ENCODE measurements around the gene EHHADH. TPM values are rescaled to one million over a fixed set of nuclear protein-coding genes. Genes with fewer than 3 reads are reported as not detected.
A peak's percentile ranks its signal among the peaks of the same experiment; 100 is the strongest.

The EHHADH gene
- total RNA-seq, 1 experiment from 2014 or later: 8.4 TPM

- no peak for TF ChIP-seq EZH2 (IDR thresholded peaks at IDR 0.05; ENCODE audit: low read depth)
- TF ChIP-seq, protein P1, sequence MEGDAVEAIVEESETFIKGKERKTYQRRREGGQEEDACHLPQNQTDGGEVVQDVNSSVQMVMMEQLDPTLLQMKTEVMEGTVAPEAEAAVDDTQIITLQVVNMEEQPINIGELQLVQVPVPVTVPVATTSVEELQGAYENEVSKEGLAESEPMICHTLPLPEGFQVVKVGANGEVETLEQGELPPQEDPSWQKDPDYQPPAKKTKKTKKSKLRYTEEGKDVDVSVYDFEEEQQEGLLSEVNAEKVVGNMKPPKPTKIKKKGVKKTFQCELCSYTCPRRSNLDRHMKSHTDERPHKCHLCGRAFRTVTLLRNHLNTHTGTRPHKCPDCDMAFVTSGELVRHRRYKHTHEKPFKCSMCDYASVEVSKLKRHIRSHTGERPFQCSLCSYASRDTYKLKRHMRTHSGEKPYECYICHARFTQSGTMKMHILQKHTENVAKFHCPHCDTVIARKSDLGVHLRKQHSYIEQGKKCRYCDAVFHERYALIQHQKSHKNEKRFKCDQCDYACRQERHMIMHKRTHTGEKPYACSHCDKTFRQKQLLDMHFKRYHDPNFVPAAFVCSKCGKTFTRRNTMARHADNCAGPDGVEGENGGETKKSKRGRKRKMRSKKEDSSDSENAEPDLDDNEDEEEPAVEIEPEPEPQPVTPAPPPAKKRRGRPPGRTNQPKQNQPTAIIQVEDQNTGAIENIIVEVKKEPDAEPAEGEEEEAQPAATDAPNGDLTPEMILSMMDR (conservative IDR thresholded peaks at IDR 0.05): no peak
- Histone ChIP-seq H2AFZ (no peak overlapping the region), H3K4me3 (no peak overlapping the region), H3F3A (ENCODE audit: insufficient read depth, low read depth) (no peaks in the 10 kb centered on the region), H3K36me3 (ENCODE audit: low read depth) (no peaks in the 10 kb centered on the region), H3K79me2 (ENCODE audit: low read depth) (no peaks in the 10 kb centered on the region), H3K4me2 (no peak overlapping the region), H3K9me2 (ENCODE audit: insufficient read depth) (no peaks in the 10 kb centered on the region), H3K9me3 (ENCODE audit: insufficient read depth, low read depth) (no peaks in the 10 kb centered on the region), H3K27ac (no peak overlapping the region), H4K20me1 (ENCODE audit: insufficient read depth) (no peaks in the 10 kb centered on the region), H3K4me1 (replicated peaks; ENCODE audit: insufficient read depth) (no peaks in the 10 kb centered on the region), H3K27me3 (ENCODE audit: insufficient read depth, low read depth) (no peaks in the 10 kb centered on the region)
- no TSS peak for BruUV-seq (replicated peaks)
- POLR2A ChIA-PET (ENCODE audit: unreplicated experiment): no interaction called here
- intact Hi-C loops (cut with micrococcal nuclease; ENCODE audit: unreplicated experiment): no loop called here
- DNase-seq: no peak
- CTCF ChIA-PET: no interaction called here
Observed at GRCh38 chr3:185250653-185251052, 3.2 kb downstream of the EHHADH start.

GRCh38 chr3:185250247-185250646, 3.6 kb downstream of the EHHADH start:
- Histone ChIP-seq H3K27me3 (ENCODE audit: insufficient read depth, low read depth) (no peaks in the 10 kb centered on the region), H3K36me3 (ENCODE audit: low read depth) (no peaks in the 10 kb centered on the region), H3K27ac (no peak overlapping the region), H3K4me2 (no peak overlapping the region), H3F3A (ENCODE audit: insufficient read depth, low read depth) (no peaks in the 10 kb centered on the region), H3K9me2 (ENCODE audit: insufficient read depth) (no peaks in the 10 kb centered on the region), H3K4me1 (replicated peaks; ENCODE audit: insufficient read depth) (no peaks in the 10 kb centered on the region), H3K79me2 (ENCODE audit: low read depth) (no peaks in the 10 kb centered on the region), H3K4me3 (no peak overlapping the region), H2AFZ (no peak overlapping the region), H4K20me1 (ENCODE audit: insufficient read depth) (no peaks in the 10 kb centered on the region), H3K9me3 (ENCODE audit: insufficient read depth, low read depth) (no peaks in the 10 kb centered on the region)
- BruUV-seq (replicated peaks): no TSS peak
- no peak for DNase-seq
- POLR2A ChIA-PET (ENCODE audit: unreplicated experiment): no interaction called here
- intact Hi-C loops (cut with micrococcal nuclease; ENCODE audit: unreplicated experiment): no loop called here
- CTCF ChIA-PET: no interaction called here
- TF ChIP-seq, protein P1 (conservative IDR thresholded peaks at IDR 0.05): no peak

DNA sequence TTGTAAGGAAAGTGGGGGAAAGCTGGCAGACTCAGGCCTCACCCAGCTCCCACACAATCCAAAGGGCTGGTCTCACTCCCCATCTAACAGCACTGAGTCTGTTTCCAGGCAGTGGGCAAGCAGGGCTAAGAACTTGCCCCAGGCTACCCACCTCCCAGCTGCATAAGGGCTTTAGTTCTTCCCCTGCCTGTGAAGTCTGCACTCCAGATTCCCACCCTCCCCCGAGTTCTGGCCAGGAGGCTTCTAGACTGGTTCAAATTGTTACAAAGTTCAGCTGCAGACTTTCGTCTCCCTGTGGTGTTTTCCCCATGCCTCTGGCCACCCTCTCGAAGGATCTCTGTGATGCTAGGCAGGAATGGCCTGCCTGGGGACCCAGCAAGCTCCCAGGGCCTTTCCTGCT, 11.2 kb downstream of the EHHADH start:
- Histone ChIP-seq H3K9me2 (ENCODE audit: insufficient read depth) (no peaks in the 10 kb centered on the region), H3F3A (ENCODE audit: insufficient read depth, low read depth) (no peaks in the 10 kb centered on the region; the same call in 1 of the 2 replicates), H3K36me3 (ENCODE audit: low read depth) (no peaks in the 10 kb centered on the region), H3K4me3 (no peak overlapping the region), H2AFZ (peak overlapping the region; percentile 36; the same call in 1 of the 2 replicates), H3K4me1 (replicated peaks; ENCODE audit: insufficient read depth) (no peaks in the 10 kb centered on the region), H4K20me1 (ENCODE audit: insufficient read depth) (no peaks in the 10 kb centered on the region), H3K27me3 (ENCODE audit: insufficient read depth, low read depth) (no peaks in the 10 kb centered on the region), H3K79me2 (ENCODE audit: low read depth) (no peaks in the 10 kb centered on the region), H3K27ac (no peak overlapping the region), H3K4me2 (no peak overlapping the region), H3K9me3 (ENCODE audit: insufficient read depth, low read depth) (peaks cover 9% of the 10 kb centered on the region; the same call in 1 of the 2 replicates)
- intact Hi-C loops (cut with micrococcal nuclease; ENCODE audit: unreplicated experiment): no loop called here
- BruUV-seq (replicated peaks): no TSS peak
- DNase-seq: no peak
- ChIA-PET CTCF (interaction anchor here (0.6 kb wide), 1 partner anchor 459 kb away, joined by 8 read pairs; no protein-coding TSS in a partner anchor), POLR2A (ENCODE audit: unreplicated experiment) (no interaction called here)
- TF ChIP-seq, protein P1 (conservative IDR thresholded peaks at IDR 0.05): no peak
- TF ChIP-seq EZH2 (IDR thresholded peaks at IDR 0.05; ENCODE audit: low read depth): no peak

All from PC-9 (cell line).